Prostate gland (tissue), 2 donors: ENCODE data around the gene KCNK6.

Experiments used
- POLR2A ChIP-seq: fragments of 450-650 bp; IDR thresholded peaks from one replicate; pipeline ENCODE4 v1.6.1; 2016; ENCODE audit warnings: antibody characterized with exemption, mild to moderate bottlenecking
- POLR2AphosphoS5 ChIP-seq: sonication (generic); formaldehyde crosslinking; IDR thresholded peaks from one replicate; pipeline ENCODE4 v1.6.1; 2017; ENCODE audit warnings: antibody characterized with exemption
- TF ChIP-seq, protein P1 (sequence below), 4 experiments: fragments of 200-600 bp in 2 of 4; fragments of 450-650 bp in 2 of 4; sonication (generic) in 2 of 4; IDR thresholded peaks; 1 replicate in 3 of 4; 2 replicates in 1 of 4; pipeline ENCODE4 v1.5.1; 2016 to 2019; ENCODE audit warnings: antibody characterized with exemption in 4 of 4, mild to moderate bottlenecking in 2 of 4, moderate library complexity in 2 of 4

DNA sequence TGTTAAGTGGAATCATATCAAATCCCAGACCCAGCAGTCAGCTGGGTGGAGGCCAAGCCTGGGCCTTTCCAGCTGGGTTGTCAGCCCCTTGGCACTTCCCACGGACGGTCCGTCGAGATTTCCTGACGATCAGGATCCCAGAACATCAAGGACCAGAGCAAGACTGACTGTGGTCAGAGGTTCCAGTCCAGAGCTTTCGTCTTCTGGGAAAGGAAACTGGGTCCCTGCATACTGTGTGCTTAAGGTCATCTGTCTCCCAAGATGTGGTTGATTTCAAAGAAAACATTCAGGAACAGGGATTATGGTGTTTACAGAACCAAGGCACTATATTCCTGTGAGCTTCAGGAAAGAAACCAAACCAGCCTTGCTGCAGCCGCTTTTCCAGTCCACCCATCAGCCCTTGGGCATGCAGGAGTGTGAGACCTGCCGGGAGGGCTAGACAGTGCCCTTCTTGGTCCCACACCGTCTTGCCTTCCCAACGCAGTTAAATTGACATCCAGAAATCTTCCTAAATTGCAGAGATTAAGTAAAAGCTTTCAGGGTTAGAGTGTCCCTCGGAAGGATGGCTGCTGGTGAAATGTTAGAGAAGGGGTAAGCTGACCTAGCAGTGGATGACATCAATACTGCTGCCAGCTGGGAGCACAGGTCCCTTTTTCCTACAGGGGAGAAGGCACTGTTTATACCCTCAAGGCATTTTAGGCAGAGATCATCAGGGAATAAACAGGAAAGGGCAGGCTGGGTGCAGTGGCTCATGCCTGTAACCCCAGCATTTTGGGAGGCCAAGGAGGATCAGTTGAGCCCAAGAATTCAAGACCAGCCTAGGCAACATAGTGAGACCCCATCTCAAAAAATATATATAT lies 20.6 kb upstream of the KCNK6 start:
- TF ChIP-seq, protein P1, sequence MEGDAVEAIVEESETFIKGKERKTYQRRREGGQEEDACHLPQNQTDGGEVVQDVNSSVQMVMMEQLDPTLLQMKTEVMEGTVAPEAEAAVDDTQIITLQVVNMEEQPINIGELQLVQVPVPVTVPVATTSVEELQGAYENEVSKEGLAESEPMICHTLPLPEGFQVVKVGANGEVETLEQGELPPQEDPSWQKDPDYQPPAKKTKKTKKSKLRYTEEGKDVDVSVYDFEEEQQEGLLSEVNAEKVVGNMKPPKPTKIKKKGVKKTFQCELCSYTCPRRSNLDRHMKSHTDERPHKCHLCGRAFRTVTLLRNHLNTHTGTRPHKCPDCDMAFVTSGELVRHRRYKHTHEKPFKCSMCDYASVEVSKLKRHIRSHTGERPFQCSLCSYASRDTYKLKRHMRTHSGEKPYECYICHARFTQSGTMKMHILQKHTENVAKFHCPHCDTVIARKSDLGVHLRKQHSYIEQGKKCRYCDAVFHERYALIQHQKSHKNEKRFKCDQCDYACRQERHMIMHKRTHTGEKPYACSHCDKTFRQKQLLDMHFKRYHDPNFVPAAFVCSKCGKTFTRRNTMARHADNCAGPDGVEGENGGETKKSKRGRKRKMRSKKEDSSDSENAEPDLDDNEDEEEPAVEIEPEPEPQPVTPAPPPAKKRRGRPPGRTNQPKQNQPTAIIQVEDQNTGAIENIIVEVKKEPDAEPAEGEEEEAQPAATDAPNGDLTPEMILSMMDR (IDR thresholded peaks at IDR 0.05), result no peak
- peak; percentile 75 for TF ChIP-seq POLR2AphosphoS5
- no peak for TF ChIP-seq POLR2A
